Stimulated activated memory B cell treated with anti-CD40 and anti-IgM and Interleukin-4, amounts not matched to agents 10 μg/mL and 1 μg/mL and 100 μg/mL, for 72 hours (primary cell): Measurements from ENCODE around the gene EXOSC3.
"Not testable (repeated sequence)": the region's sequence is repeated elsewhere in the genome, so short reads cannot be mapped to it uniquely, and the experiment has no call there.

ENCODE experiments used
- ATAC-seq: fragments of 150-1000 bp; cut with Tn5 transposase; 2 replicates; pipeline ENCODE4 v1.10.0; 2021
- H3K27ac Mint-ChIP-seq: one replicate; pipeline ENCODE4 v1.8.0; 2022; ENCODE audit warnings: mild to moderate bottlenecking, mixed read lengths
- H3K27me3 Mint-ChIP-seq: one replicate; pipeline ENCODE4 v1.8.0; 2022; ENCODE audit warnings: mixed read lengths
- H3K36me3 Mint-ChIP-seq: one replicate; pipeline ENCODE4 v1.8.0; 2022; ENCODE audit warnings: mixed read lengths
- H3K4me1 Mint-ChIP-seq: one replicate; pipeline ENCODE4 v1.8.0; 2022; ENCODE audit warnings: mixed read lengths
- H3K4me3 Mint-ChIP-seq: one replicate; pipeline ENCODE4 v1.8.0; 2022; ENCODE audit warnings: mild to moderate bottlenecking, moderate library complexity, mixed read lengths
- H3K9me3 Mint-ChIP-seq: one replicate; pipeline ENCODE4 v1.8.0; 2022; ENCODE audit warnings: mixed read lengths

Gene EXOSC3

GRCh38 chr9:37752642-37753488, 32.0 kb downstream of the EXOSC3 start:
- peaks cover 24% of the 10 kb centered on the region for H3K4me1 Mint-ChIP-seq
- H3K27ac Mint-ChIP-seq = peak overlapping the region; percentile 97
- ATAC-seq = no peak
- H3K36me3 Mint-ChIP-seq = no peaks in the 10 kb centered on the region
- H3K4me3 Mint-ChIP-seq = peak overlapping the region; percentile 94
- no peaks in the 10 kb centered on the region for H3K27me3 Mint-ChIP-seq
- no peaks in the 10 kb centered on the region for H3K9me3 Mint-ChIP-seq

- not testable (repeated sequence) for H3K27me3 Mint-ChIP-seq, H3K27ac Mint-ChIP-seq, H3K4me3 Mint-ChIP-seq
Observed at GRCh38 chr9:37752112-37752511, 32.8 kb downstream of the EXOSC3 start.

GRCh38 chr9:37751704-37752103, 33.2 kb downstream of the EXOSC3 start:
- H3K36me3 Mint-ChIP-seq, H3K27ac Mint-ChIP-seq, H3K9me3 Mint-ChIP-seq, ATAC-seq, H3K27me3 Mint-ChIP-seq, H3K4me3 Mint-ChIP-seq: not testable (repeated sequence)
- peaks cover 24% of the 10 kb centered on the region for H3K4me1 Mint-ChIP-seq

More at GRCh38 chr9:37752112-37752511, 32.8 kb downstream of the EXOSC3 start:
- not testable (repeated sequence) for ATAC-seq, H3K9me3 Mint-ChIP-seq, H3K36me3 Mint-ChIP-seq
- H3K4me1 Mint-ChIP-seq = peaks cover 24% of the 10 kb centered on the region

GRCh38 chr9:37751186-37751585, 33.7 kb downstream of the EXOSC3 start:
- H3K4me1 Mint-ChIP-seq = peaks cover 22% of the 10 kb centered on the region
- no peak overlapping the region for H3K27ac Mint-ChIP-seq
- no peaks in the 10 kb centered on the region for H3K36me3 Mint-ChIP-seq
- H3K27me3 Mint-ChIP-seq = no peaks in the 10 kb centered on the region
- H3K9me3 Mint-ChIP-seq = no peaks in the 10 kb centered on the region
- H3K4me3 Mint-ChIP-seq = no peak overlapping the region
- ATAC-seq = no peak

GRCh38 chr9:37749129-37749528, 35.7 kb downstream of the EXOSC3 start:
- no peak overlapping the region for H3K4me3 Mint-ChIP-seq
- no peaks in the 10 kb centered on the region for H3K9me3 Mint-ChIP-seq
- H3K27me3 Mint-ChIP-seq = no peaks in the 10 kb centered on the region
- ATAC-seq = no peak
- H3K4me1 Mint-ChIP-seq = peaks cover 4% of the 10 kb centered on the region
- no peaks in the 10 kb centered on the region for H3K36me3 Mint-ChIP-seq
- no peak overlapping the region for H3K27ac Mint-ChIP-seq

- H3K36me3 Mint-ChIP-seq = no peaks in the 10 kb centered on the region
- H3K27ac Mint-ChIP-seq = no peak overlapping the region
- H3K27me3 Mint-ChIP-seq = no peaks in the 10 kb centered on the region
- H3K4me3 Mint-ChIP-seq = no peak overlapping the region
- ATAC-seq = peak; percentile 76
- no peaks in the 10 kb centered on the region for H3K4me1 Mint-ChIP-seq
- H3K9me3 Mint-ChIP-seq = no peaks in the 10 kb centered on the region
Observed at GRCh38 chr9:37747271-37747753, 37.6 kb downstream of the EXOSC3 start.

- no peaks in the 10 kb centered on the region for H3K9me3 Mint-ChIP-seq
- H3K4me3 Mint-ChIP-seq = no peak overlapping the region
- no peaks in the 10 kb centered on the region for H3K27me3 Mint-ChIP-seq
- ATAC-seq = no peak
- H3K27ac Mint-ChIP-seq = no peak overlapping the region
- no peaks in the 10 kb centered on the region for H3K4me1 Mint-ChIP-seq
- no peaks in the 10 kb centered on the region for H3K36me3 Mint-ChIP-seq
Observed at GRCh38 chr9:37746448-37747270, 38.2 kb downstream of the EXOSC3 start.

GRCh38 chr9:37745970-37746369, 38.9 kb downstream of the EXOSC3 start:
- no peaks in the 10 kb centered on the region for H3K4me1 Mint-ChIP-seq
- ATAC-seq = no peak
- no peak overlapping the region for H3K27ac Mint-ChIP-seq
- no peaks in the 10 kb centered on the region for H3K36me3 Mint-ChIP-seq
- H3K4me3 Mint-ChIP-seq = no peak overlapping the region
- no peaks in the 10 kb centered on the region for H3K9me3 Mint-ChIP-seq
- no peaks in the 10 kb centered on the region for H3K27me3 Mint-ChIP-seq

GRCh38 chr9:37740631-37741328, 44.1 kb downstream of the EXOSC3 start:
- Mint-ChIP-seq H3K9me3 (no peaks in the 10 kb centered on the region), H3K4me1 (no peaks in the 10 kb centered on the region), H3K4me3 (no peak overlapping the region), H3K27ac (no peak overlapping the region), H3K27me3 (no peaks in the 10 kb centered on the region), H3K36me3 (no peaks in the 10 kb centered on the region)
- ATAC-seq = no peak

- no peaks in the 10 kb centered on the region for H3K27me3 Mint-ChIP-seq
- no peaks in the 10 kb centered on the region for H3K36me3 Mint-ChIP-seq
- H3K9me3 Mint-ChIP-seq = no peaks in the 10 kb centered on the region
- H3K4me3 Mint-ChIP-seq = no peak overlapping the region
- H3K27ac Mint-ChIP-seq = no peak overlapping the region
- ATAC-seq = no peak
- no peaks in the 10 kb centered on the region for H3K4me1 Mint-ChIP-seq
Observed at GRCh38 chr9:37740128-37740527, 44.7 kb downstream of the EXOSC3 start.

GRCh38 chr9:37739222-37739621, 45.6 kb downstream of the EXOSC3 start:
- Mint-ChIP-seq H3K27ac (no peak overlapping the region), H3K36me3 (no peaks in the 10 kb centered on the region), H3K4me1 (no peaks in the 10 kb centered on the region), H3K4me3 (no peak overlapping the region), H3K27me3 (no peaks in the 10 kb centered on the region), H3K9me3 (no peaks in the 10 kb centered on the region)
- no peak for ATAC-seq

- Mint-ChIP-seq H3K36me3 (no peaks in the 10 kb centered on the region), H3K27ac (no peak overlapping the region), H3K4me3 (no peak overlapping the region), H3K9me3 (no peaks in the 10 kb centered on the region), H3K4me1 (no peaks in the 10 kb centered on the region), H3K27me3 (peaks cover 7% of the 10 kb centered on the region)
- ATAC-seq = no peak
Observed at GRCh38 chr9:37732952-37733351, 51.9 kb downstream of the EXOSC3 start.

GRCh38 chr9:37732086-37732741, 52.6 kb downstream of the EXOSC3 start:
- H3K36me3 Mint-ChIP-seq = no peaks in the 10 kb centered on the region
- no peaks in the 10 kb centered on the region for H3K9me3 Mint-ChIP-seq
- H3K27me3 Mint-ChIP-seq = peaks cover 12% of the 10 kb centered on the region
- H3K27ac Mint-ChIP-seq = no peak overlapping the region
- H3K4me1 Mint-ChIP-seq = no peaks in the 10 kb centered on the region
- no peak overlapping the region for H3K4me3 Mint-ChIP-seq
- peak; percentile 18 for ATAC-seq

GRCh38 chr9:37730839-37731238, 54.0 kb downstream of the EXOSC3 start:
- Mint-ChIP-seq H3K4me1 (no peaks in the 10 kb centered on the region), H3K27me3 (peaks cover 21% of the 10 kb centered on the region), H3K36me3 (no peaks in the 10 kb centered on the region), H3K4me3 (no peak overlapping the region), H3K9me3 (no peaks in the 10 kb centered on the region), H3K27ac (no peak overlapping the region)
- no peak for ATAC-seq

- Mint-ChIP-seq H3K36me3 (no peaks in the 10 kb centered on the region), H3K9me3 (no peaks in the 10 kb centered on the region), H3K4me1 (no peaks in the 10 kb centered on the region), H3K27ac (no peak overlapping the region), H3K27me3 (peaks cover 21% of the 10 kb centered on the region), H3K4me3 (no peak overlapping the region)
- no peak for ATAC-seq
Observed at GRCh38 chr9:37730256-37730655, 54.6 kb downstream of the EXOSC3 start.
